Body of pancreas (tissue), 4 donors: ENCODE results near the gene SGK1.

Source experiments
- POLR2A ChIP-seq, 3 donors: fragments of 450-650 bp; IDR thresholded peaks; one replicate each; pipeline ENCODE4 v1.6.1; 2016; ENCODE audit warnings: antibody characterized with exemption in 3 of 3, mild to moderate bottlenecking in 2 of 3
- TF ChIP-seq, protein P1 (sequence below), 7 experiments: fragments of 450-650 bp in 4 of 7; fragments of 200-600 bp in 3 of 7; sonication (generic) in 3 of 7; IDR thresholded peaks; one replicate each; pipeline ENCODE4 v1.5.1; 2016 to 2019; ENCODE audit warnings: antibody characterized with exemption in 7 of 7

DNA sequence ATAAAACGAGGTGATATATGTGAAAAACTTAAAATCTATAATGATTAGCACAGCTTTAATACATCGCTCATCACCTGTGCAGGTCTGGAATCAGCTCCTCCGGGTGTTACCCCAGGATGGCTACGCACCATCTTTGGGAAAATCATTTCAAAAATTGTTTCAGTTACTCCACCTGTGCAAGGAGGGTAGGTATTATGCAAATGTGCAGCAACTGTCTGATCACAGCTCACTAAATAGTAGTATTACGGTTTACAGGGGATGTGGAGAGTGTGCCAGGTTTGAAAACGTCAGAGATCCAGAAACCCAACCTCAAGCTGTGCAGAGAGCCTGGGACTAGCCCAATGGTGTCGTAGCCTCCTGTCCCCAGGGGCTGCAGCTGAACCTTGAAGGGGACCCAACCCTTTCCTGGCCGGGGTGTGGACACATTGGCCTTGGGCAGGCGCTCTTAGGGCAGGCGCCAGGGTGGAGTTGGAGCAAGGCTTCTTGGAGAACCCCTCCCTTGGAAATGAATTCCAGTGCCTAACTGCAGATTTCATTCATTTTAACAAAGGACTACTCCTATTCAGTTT lies 24.2 kb upstream of the SGK1 start:
- TF ChIP-seq POLR2A (IDR thresholded peaks at IDR 0.05), result no peak
- TF ChIP-seq, protein P1, sequence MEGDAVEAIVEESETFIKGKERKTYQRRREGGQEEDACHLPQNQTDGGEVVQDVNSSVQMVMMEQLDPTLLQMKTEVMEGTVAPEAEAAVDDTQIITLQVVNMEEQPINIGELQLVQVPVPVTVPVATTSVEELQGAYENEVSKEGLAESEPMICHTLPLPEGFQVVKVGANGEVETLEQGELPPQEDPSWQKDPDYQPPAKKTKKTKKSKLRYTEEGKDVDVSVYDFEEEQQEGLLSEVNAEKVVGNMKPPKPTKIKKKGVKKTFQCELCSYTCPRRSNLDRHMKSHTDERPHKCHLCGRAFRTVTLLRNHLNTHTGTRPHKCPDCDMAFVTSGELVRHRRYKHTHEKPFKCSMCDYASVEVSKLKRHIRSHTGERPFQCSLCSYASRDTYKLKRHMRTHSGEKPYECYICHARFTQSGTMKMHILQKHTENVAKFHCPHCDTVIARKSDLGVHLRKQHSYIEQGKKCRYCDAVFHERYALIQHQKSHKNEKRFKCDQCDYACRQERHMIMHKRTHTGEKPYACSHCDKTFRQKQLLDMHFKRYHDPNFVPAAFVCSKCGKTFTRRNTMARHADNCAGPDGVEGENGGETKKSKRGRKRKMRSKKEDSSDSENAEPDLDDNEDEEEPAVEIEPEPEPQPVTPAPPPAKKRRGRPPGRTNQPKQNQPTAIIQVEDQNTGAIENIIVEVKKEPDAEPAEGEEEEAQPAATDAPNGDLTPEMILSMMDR (IDR thresholded peaks at IDR 0.05), result no peak
